ENCODE results near the gene DHPS.
"Not testable (repeated sequence)": the region's sequence is repeated elsewhere in the genome, so short reads cannot be mapped to it uniquely, and the experiment has no call there.

DHPS gene

DNA sequence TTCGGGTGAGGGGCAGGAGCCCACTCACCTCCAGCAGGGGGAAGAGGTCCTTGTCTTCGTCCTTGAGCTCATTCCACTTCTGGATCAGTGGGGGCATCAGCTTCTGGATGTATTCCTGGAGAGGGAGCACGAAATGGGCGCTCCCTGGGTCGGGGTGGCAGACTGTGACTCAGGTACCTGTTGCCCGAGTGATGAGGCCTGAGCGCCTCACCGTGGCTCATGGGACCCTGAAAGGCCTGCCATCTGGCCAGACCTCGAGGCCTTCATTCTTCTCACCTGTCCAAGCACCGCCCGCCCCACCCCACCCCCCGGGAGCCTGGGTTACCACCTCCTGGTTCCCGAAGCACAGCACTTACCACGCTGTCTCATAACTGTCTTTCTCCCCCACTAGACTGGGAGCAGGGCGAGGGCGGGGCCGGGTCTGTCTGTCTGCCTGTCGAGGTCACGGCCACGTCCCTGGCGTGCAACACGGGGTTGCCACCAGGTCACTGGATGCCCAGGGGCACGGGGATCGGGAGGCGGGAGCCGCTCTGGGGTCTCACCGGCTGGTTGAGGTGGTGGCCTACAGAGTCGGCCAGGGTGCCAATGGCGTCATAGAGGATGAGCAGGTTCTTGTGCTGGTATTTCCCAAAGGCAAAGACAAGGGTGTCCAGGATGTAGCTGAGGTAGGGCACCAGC, 24.1 kb upstream of the DHPS start:
- TF ChIP-seq, protein P1, sequence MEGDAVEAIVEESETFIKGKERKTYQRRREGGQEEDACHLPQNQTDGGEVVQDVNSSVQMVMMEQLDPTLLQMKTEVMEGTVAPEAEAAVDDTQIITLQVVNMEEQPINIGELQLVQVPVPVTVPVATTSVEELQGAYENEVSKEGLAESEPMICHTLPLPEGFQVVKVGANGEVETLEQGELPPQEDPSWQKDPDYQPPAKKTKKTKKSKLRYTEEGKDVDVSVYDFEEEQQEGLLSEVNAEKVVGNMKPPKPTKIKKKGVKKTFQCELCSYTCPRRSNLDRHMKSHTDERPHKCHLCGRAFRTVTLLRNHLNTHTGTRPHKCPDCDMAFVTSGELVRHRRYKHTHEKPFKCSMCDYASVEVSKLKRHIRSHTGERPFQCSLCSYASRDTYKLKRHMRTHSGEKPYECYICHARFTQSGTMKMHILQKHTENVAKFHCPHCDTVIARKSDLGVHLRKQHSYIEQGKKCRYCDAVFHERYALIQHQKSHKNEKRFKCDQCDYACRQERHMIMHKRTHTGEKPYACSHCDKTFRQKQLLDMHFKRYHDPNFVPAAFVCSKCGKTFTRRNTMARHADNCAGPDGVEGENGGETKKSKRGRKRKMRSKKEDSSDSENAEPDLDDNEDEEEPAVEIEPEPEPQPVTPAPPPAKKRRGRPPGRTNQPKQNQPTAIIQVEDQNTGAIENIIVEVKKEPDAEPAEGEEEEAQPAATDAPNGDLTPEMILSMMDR (IDR thresholded peaks at IDR 0.05; ENCODE audit: control insufficient read depth, insufficient read depth, low read depth, low read length, missing control alignments) = no peak

DNA sequence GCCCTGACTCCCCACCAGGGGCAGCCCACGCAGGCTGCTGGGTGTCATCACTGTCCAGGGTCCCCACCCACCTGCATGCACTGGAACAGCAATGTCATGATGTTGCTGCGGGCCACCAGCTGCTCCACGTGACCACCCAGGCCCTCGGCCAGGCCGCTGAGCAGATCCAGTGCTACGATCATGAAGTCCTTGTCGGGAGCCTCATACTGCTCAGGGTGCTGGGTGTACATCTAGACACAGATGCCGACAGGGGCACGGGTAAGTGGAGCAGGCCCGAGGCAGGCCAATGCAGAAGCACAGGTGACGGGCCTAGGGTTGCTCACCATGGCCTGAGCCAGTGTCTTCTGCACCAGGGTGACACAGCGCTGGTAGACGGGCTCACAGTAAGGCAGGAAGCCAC, 23.5 kb upstream of the DHPS start:
- H3K4me3 ChIP-seq (ENCODE audit: control insufficient read depth, low read depth, low read length) = no peak overlapping the region
- no peak for DNase-seq (ENCODE audit: low read depth)
- TF ChIP-seq, protein P1 (IDR thresholded peaks at IDR 0.05; ENCODE audit: control insufficient read depth, insufficient read depth, low read depth, low read length, missing control alignments) = no peak

More for the DNA sequence above, 24.1 kb upstream of the DHPS start:
- DNase-seq (ENCODE audit: low read depth) = no peak
- H3K4me3 ChIP-seq (ENCODE audit: control insufficient read depth, low read depth, low read length) = no peak overlapping the region

DNA sequence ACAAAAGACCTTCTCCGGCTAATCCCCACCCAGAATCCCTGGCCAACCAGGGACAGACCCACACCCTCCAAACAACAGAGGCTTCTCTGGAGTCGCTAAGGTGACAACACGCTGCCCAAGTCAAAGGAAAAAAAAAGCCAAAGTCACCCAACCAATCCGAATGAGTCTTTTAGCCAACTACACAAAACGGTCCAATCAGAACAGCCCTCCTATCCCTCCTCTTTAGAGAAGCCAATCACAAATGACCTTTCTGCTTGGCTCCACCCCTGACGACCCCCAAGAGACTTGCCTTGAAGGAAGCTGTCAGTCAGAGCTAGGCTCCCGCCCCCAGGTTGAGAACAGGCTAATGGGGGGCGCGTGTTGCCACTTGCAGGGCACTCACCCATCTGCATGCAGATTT, 21.4 kb upstream of the DHPS start:
- H3K4me3 ChIP-seq (ENCODE audit: control insufficient read depth, low read depth, low read length) = no peak overlapping the region
- no peak for DNase-seq (ENCODE audit: low read depth)
- TF ChIP-seq, protein P1 (IDR thresholded peaks at IDR 0.05; ENCODE audit: control insufficient read depth, insufficient read depth, low read depth, low read length, missing control alignments) = no peak

DNA sequence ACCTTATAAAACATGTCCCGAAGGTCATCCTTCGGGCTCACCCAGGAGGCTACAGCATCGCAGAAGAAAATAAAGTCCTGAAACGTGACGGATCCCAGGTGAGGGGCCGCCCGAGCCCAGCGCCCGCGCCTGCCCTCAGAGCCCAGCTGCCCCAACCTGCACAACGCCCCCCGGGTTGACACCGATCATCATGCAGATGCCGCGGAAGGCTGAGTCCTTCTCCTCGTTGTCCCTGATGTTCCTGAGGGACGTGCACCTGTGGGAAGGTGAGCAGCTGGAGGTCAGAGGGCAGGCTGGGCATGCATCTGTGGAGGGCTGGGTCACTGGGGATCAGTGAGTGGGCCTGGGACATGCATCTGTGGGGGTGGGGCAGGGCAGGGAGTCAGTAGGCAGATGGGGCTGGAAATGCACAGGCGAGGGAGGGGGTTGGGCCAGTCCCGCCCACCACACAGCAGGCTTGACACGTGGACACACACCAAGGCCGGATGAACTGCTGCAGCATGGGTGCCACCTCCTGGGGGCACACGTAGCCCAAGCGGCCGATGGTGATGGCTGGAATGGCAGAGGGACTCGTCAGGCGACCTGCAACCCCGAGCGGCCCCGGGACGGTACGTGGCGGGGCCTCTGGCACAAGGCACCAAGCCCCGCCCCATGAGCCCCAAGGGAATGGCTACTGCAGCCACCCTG, 20.1 kb upstream of the DHPS start:
- TF ChIP-seq, protein P1 (IDR thresholded peaks at IDR 0.05; ENCODE audit: control insufficient read depth, insufficient read depth, low read depth, low read length, missing control alignments) = no peak
- H3K4me3 ChIP-seq (ENCODE audit: control insufficient read depth, low read depth, low read length) = no peak overlapping the region
- DNase-seq (ENCODE audit: low read depth) = no peak

DNA sequence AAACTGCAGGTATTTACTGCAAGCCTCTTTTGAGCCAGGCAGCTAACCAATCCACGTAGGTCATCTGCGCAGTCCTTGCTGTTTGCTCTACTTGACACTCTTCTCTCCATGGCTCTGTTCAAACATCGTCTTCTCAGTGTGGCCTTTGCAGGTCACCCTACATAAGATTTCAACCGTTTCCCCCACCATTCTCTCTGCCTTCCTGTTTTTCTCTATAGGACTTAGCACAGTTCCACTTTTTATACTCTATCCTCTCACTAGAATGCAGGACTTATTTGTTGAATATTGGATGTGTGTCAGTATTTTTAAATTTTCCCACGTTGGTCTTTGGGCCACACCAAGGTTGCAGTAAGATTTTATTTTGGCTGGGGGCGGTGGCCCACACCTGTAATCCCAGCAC, 16.5 kb upstream of the DHPS start:
- DNase-seq (ENCODE audit: low read depth) = no peak
- H3K4me3 ChIP-seq (ENCODE audit: control insufficient read depth, low read depth, low read length) = no peak overlapping the region
- TF ChIP-seq, protein P1 (IDR thresholded peaks at IDR 0.05; ENCODE audit: control insufficient read depth, insufficient read depth, low read depth, low read length, missing control alignments) = no peak

DNA sequence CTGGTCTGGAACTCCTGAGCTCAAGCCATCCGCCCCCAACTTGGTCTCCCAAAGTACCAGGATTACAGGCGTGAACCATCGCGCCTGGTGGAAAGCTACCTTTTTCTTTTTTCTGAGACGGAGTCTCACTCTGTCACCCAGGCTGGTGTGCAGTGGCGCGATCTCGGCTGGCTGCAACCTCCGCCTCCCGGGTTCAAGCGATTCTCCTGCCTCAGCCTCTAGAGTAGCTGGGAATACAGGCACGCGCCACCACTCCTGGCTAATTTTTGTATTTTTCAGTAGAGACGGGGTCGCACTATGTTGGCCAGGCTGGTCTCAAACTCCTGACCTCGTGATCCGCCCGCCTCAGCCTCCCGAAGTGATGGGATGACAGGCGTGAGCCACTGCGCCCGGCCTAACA, 15.7 kb upstream of the DHPS start:
- H3K4me3 ChIP-seq (ENCODE audit: control insufficient read depth, low read depth, low read length); DNase-seq (ENCODE audit: low read depth): not testable (repeated sequence)
